HCT116 (cell line): ENCODE measurements around the gene KRT26. TPM values are rescaled to one million over a fixed set of nuclear protein-coding genes. Genes with fewer than 3 reads are reported as not detected.

Experiments
- ATAC-seq: fragments of 200-7000 bp; cut with Tn5 transposase; 2 replicates; pipeline ENCODE4 v1.9.1; 2020; ENCODE audit warnings: mild to moderate bottlenecking, moderate library complexity
- BruUV-seq: library from RNA; stranded (reverse); fragments of 400-500 nt; replicated peaks from 2 replicates; lab custom pipeline; 2021; lab: Mats Ljungman, UMichigan
- CTCF ChIA-PET: fragments of 300-600 bp; sonication (Branson Sonifier 250); formaldehyde crosslinking; loops from one replicate; lab custom pipeline; 2021; ENCODE audit warnings: antibody characterized with exemption; lab: Charles Lee
- POLR2A ChIA-PET: fragments of 300-600, 350-600 bp; sonication (Branson Sonifier 250); formaldehyde crosslinking; loops from one replicate; lab custom pipeline; 2021; ENCODE audit warnings: antibody characterized with exemption; lab: Charles Lee
- RAD21 ChIA-PET, 2 experiments: fragments of 300-600 bp; sonication (Branson Sonifier 250); formaldehyde crosslinking; loops; one replicate each; lab custom pipeline; 2023; ENCODE audit warnings: low total read pairs in 2 of 2; ENCODE audit not compliant: uncharacterized antibody in 2 of 2, unreplicated experiment in 2 of 2, low non-redundant PET in 1 of 2; lab: Charles Lee
- DNase-seq: peaks from one replicate; pipeline ENCODE4 v3.0.0-alpha.2; 2010; ENCODE audit warnings: low read depth, low spot score
- H2AFZ ChIP-seq: fragments of 200-600 bp; shearing (Covaris generic), sonication (generic); 2 replicates; pipeline ENCODE4 v1.6.1; 2017; ENCODE audit warnings: low read depth, mixed run types, mixed read lengths, antibody characterized with exemption, low read length; ENCODE audit not compliant: poor library complexity, severe bottlenecking
- H3K27ac ChIP-seq: 2 replicates; pipeline ENCODE4 v1.5.1; 2012; ENCODE audit warnings: low read depth, low read length
- H3K27me3 ChIP-seq: fragments of 200-600 bp; sonication (generic); 2 replicates; pipeline ENCODE4 v1.6.1; 2016; ENCODE audit warnings: mixed run types, low read length, mixed read lengths; ENCODE audit not compliant: insufficient read depth
- H3K36me3 ChIP-seq, 2 experiments: fragments of 200-500 bp in 1 of 2; fragments of 200-600 bp in 1 of 2; sonication (Bioruptor generic) in 1 of 2; sonication (generic) in 1 of 2; 2 replicates each; pipeline versions ENCODE4 v1.5.1 to v1.6.1; 2014 to 2016; ENCODE audit warnings: low read length in 2 of 2, inconsistent platforms in 1 of 2, mixed read lengths in 1 of 2, mixed run types in 1 of 2; ENCODE audit not compliant: insufficient read depth in 2 of 2, control insufficient read depth in 1 of 2
- H3K4me1 ChIP-seq, 2 experiments: fragments of 200-600 bp in 1 of 2; sonication (generic) in 1 of 2; 2 replicates each; pipeline versions ENCODE4 v1.5.1 to v1.6.1; 2012 to 2017; ENCODE audit warnings: low read length in 2 of 2, inconsistent platforms in 1 of 2, mild to moderate bottlenecking in 1 of 2, mixed read lengths in 1 of 2, mixed run types in 1 of 2, moderate library complexity in 1 of 2; ENCODE audit not compliant: insufficient read depth in 2 of 2, control insufficient read depth in 1 of 2
- H3K4me2 ChIP-seq: fragments of 200-600 bp; sonication (generic); 2 replicates; pipeline ENCODE4 v1.6.1; 2017; ENCODE audit warnings: mixed run types, low read length, mixed read lengths
- H3K4me3 ChIP-seq, 2 experiments: fragments of 200-600 bp in 1 of 2; sonication (generic) in 1 of 2; replicated peaks in 1 of 2; 2 replicates each; pipeline ENCODE4 v1.5.1; 2011 to 2016; ENCODE audit warnings: low read length in 2 of 2, control low read depth in 1 of 2, low read depth in 1 of 2, mild to moderate bottlenecking in 1 of 2, mixed read lengths in 1 of 2, mixed run types in 1 of 2
- H3K79me2 ChIP-seq: fragments of 200-600 bp; sonication (generic); 2 replicates; pipeline ENCODE4 v1.6.1; 2017; ENCODE audit warnings: mild to moderate bottlenecking, mixed run types, low read length, moderate library complexity, mixed read lengths; ENCODE audit not compliant: insufficient read depth
- H3K9ac ChIP-seq: fragments of 200-600 bp; sonication (generic); 2 replicates; pipeline ENCODE4 v1.6.1; 2016; ENCODE audit warnings: low read length, mixed read lengths
- H3K9me2 ChIP-seq: fragments of 200-600 bp; sonication (generic), shearing (Covaris generic); 2 replicates; pipeline ENCODE4 v1.6.1; 2017; ENCODE audit warnings: mixed run types, mild to moderate bottlenecking, moderate library complexity; ENCODE audit not compliant: insufficient read depth
- H3K9me3 ChIP-seq, 2 experiments: fragments of 200-500 bp in 1 of 2; fragments of 200-600 bp in 1 of 2; sonication (Bioruptor generic) in 1 of 2; sonication (generic) in 1 of 2; 2 replicates each; pipeline ENCODE4 v1.6.1; 2014 to 2017; ENCODE audit warnings: low read length in 2 of 2, mixed read lengths in 2 of 2, inconsistent platforms in 1 of 2, low read depth in 1 of 2, mild to moderate bottlenecking in 1 of 2, mixed run types in 1 of 2, moderate library complexity in 1 of 2; ENCODE audit not compliant: control insufficient read depth in 1 of 2, insufficient read depth in 1 of 2
- H4K20me1 ChIP-seq: fragments of 200-600 bp; sonication (generic), shearing (Covaris generic); 2 replicates; pipeline ENCODE4 v1.6.1; 2017; ENCODE audit warnings: mixed run types, mild to moderate bottlenecking, moderate library complexity; ENCODE audit not compliant: insufficient read depth
- JUND ChIP-seq: IDR thresholded peaks from 2 replicates; pipeline ENCODE4 v1.6.1; 2012
- POLR2A ChIP-seq: IDR thresholded peaks from 2 replicates; pipeline ENCODE4 v1.7.0; 2011; ENCODE audit warnings: borderline replicate concordance; ENCODE audit not compliant: insufficient read depth, insufficient read length; ENCODE audit errors: extremely low read depth
- RAD21 ChIP-seq: IDR thresholded peaks from 2 replicates; pipeline ENCODE4 v1.6.1; 2012; ENCODE audit warnings: low read depth, mild to moderate bottlenecking
- SIN3A ChIP-seq: IDR thresholded peaks from 2 replicates; pipeline ENCODE4 v1.6.1; 2012; ENCODE audit warnings: low read depth
- SP1 ChIP-seq: IDR thresholded peaks from 2 replicates; pipeline ENCODE4 v1.6.1; 2012; ENCODE audit warnings: low read depth
- SRF ChIP-seq: IDR thresholded peaks from 2 replicates; pipeline ENCODE4 v1.6.1; 2012; ENCODE audit warnings: low read depth
- TCF7L2 ChIP-seq: IDR thresholded peaks from 2 replicates; pipeline ENCODE4 v1.7.0; 2011; ENCODE audit warnings: borderline replicate concordance, inconsistent platforms; ENCODE audit not compliant: insufficient read depth, insufficient read length; ENCODE audit errors: extremely low read depth
- ZBTB33 ChIP-seq: IDR thresholded peaks from 2 replicates; pipeline ENCODE4 v1.6.1; 2011; ENCODE audit warnings: mild to moderate bottlenecking, low read length, moderate library complexity; ENCODE audit not compliant: insufficient replicate concordance; ENCODE audit errors: extremely low read depth
- intact Hi-C: fragments of 100-400 bp; cut with micrococcal nuclease; formaldehyde crosslinking; loops from 2 replicates; pipeline ENCODE4 v1.10.0; 2022
- total RNA-seq: library from RNA; stranded (reverse); gene quantifications from one replicate; pipeline ENCODE4 v1.2.1, GENCODE V29; 2021; ENCODE audit not compliant: unreplicated experiment

KRT26 gene
- total RNA-seq, 1 experiment from 2014 or later = not detected

- no peak for ATAC-seq
- Histone ChIP-seq H4K20me1 (no peaks in the 10 kb centered on the region), H2AFZ (no peak overlapping the region), H3K27ac (no peak overlapping the region), H3K9me3 (no peaks in the 10 kb centered on the region), H3K9ac (no peak overlapping the region), H3K4me2 (no peak overlapping the region), H3K4me1 (no peaks in the 10 kb centered on the region), H3K4me3 (no peak overlapping the region), H3K79me2 (no peaks in the 10 kb centered on the region), H3K36me3 (no peaks in the 10 kb centered on the region), H3K9me2 (no peaks in the 10 kb centered on the region), H3K27me3 (no peaks in the 10 kb centered on the region)
- DNase-seq = no peak
- intact Hi-C loops = no loop called here
- POLR2A ChIA-PET = no interaction called here
- RAD21 ChIA-PET = no interaction called here
- TF ChIP-seq RAD21 (no peak), SRF (no peak), ZBTB33 (no peak), TCF7L2 (no peak), POLR2A (no peak), SP1 (no peak)
- BruUV-seq = no TSS peak
- CTCF ChIA-PET = no interaction called here
These were observed 41.0 kb downstream of the KRT26 start for GRCh38 chr17:40730970-40731369.

GRCh38 chr17:40727447-40728231 is 44.4 kb downstream of the KRT26 start:
- no peaks in the 10 kb centered on the region for H3K27me3 ChIP-seq
- ChIA-PET POLR2A (no interaction called here), RAD21 (no interaction called here), CTCF (interaction anchor here (1.0 kb wide), 1 partner anchor 10 kb away, joined by 3 read pairs; no protein-coding TSS in a partner anchor)
- H3K4me1 ChIP-seq = no peaks in the 10 kb centered on the region
- DNase-seq (no peak), ATAC-seq (no peak)
- no peak overlapping the region for H2AFZ ChIP-seq
- TF ChIP-seq SIN3A = no peak
- TF ChIP-seq JUND = no peak
- intact Hi-C loops = loop anchor here (2.0 kb wide), 1 partner anchor 107 kb away; no protein-coding TSS in a partner anchor
- no peak overlapping the region for H3K4me3 ChIP-seq
- H3K9me2 ChIP-seq = no peaks in the 10 kb centered on the region
- BruUV-seq = no TSS peak
- no peak overlapping the region for H3K9ac ChIP-seq
- H3K79me2 ChIP-seq = no peaks in the 10 kb centered on the region
- no peak overlapping the region for H3K27ac ChIP-seq
- H4K20me1 ChIP-seq = no peaks in the 10 kb centered on the region
- H3K36me3 ChIP-seq = no peaks in the 10 kb centered on the region
- no peak overlapping the region for H3K4me2 ChIP-seq
- H3K9me3 ChIP-seq = no peaks in the 10 kb centered on the region
